ENCODE measurements around the gene AHNAK. TPM values are rescaled to one million over a fixed set of nuclear protein-coding genes. Genes with fewer than 3 reads are reported as not detected.

The AHNAK gene
- total RNA-seq, 3 donors from 2014 or later (not counting 1 experiment from before 2014, with no cell fraction given): 623 to 740 (median 677) TPM

DNA sequence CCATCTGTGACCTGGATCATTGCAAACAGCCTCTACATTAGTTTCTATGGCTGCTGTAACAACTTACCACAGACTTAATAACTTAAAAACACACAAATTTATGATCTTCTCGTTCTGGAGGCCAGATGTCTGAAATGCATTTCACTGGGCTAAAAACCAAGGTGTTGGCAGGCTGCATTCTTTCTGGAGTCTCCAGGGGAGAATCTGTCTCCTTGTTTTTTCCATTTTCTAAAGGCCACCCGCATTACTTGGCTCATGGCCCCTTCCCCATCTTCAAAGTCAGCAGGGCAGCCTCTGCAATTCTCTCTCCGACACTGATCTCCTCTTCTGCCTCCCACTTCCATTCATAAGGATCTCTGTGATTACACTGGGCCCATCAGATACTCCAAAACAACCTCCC is 116.2 kb downstream of the AHNAK start:
- Mint-ChIP-seq H3K4me3 (peak overlapping the region; percentile 17), H3K9me3 (no peaks in the 10 kb centered on the region), H3K36me3 (no peaks in the 10 kb centered on the region), H3K27me3 (ENCODE audit: low read depth in 2 of 2) (no peaks in the 10 kb centered on the region), H3K27ac (peak overlapping the region in 1 of 2 donors; percentile 50), H3K4me1 (peaks cover 59 to 62% of the 10 kb centered on the region in 2 donors)
- H3K4me1 ChIP-seq (ENCODE audit: control insufficient read depth, insufficient read depth, low read length): peaks cover 19% of the 10 kb centered on the region
- H3K4me3 ChIP-seq (ENCODE audit: low read length): no peak overlapping the region
- no peak overlapping the region for H3K27ac ChIP-seq (ENCODE audit: low read length)
- WGBS (ENCODE audit: insufficient coverage): 92% methylated on average over 3 of the region's 3 CpGs
- no peaks in the 10 kb centered on the region for H3K27me3 ChIP-seq (ENCODE audit: control insufficient read depth, insufficient read depth, low read length)
- H3K36me3 ChIP-seq (ENCODE audit: control insufficient read depth, insufficient read depth, low read length): no peaks in the 10 kb centered on the region
- no peaks in the 10 kb centered on the region for H3K9me3 ChIP-seq (ENCODE audit: control insufficient read depth, insufficient read depth, low read length)
- DNase-seq: no peak
- TF ChIP-seq, protein P1, sequence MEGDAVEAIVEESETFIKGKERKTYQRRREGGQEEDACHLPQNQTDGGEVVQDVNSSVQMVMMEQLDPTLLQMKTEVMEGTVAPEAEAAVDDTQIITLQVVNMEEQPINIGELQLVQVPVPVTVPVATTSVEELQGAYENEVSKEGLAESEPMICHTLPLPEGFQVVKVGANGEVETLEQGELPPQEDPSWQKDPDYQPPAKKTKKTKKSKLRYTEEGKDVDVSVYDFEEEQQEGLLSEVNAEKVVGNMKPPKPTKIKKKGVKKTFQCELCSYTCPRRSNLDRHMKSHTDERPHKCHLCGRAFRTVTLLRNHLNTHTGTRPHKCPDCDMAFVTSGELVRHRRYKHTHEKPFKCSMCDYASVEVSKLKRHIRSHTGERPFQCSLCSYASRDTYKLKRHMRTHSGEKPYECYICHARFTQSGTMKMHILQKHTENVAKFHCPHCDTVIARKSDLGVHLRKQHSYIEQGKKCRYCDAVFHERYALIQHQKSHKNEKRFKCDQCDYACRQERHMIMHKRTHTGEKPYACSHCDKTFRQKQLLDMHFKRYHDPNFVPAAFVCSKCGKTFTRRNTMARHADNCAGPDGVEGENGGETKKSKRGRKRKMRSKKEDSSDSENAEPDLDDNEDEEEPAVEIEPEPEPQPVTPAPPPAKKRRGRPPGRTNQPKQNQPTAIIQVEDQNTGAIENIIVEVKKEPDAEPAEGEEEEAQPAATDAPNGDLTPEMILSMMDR (IDR thresholded peaks at IDR 0.05): no peak
- intact Hi-C loops (cut with micrococcal nuclease): no loop called here
- ATAC-seq: no peak

DNA sequence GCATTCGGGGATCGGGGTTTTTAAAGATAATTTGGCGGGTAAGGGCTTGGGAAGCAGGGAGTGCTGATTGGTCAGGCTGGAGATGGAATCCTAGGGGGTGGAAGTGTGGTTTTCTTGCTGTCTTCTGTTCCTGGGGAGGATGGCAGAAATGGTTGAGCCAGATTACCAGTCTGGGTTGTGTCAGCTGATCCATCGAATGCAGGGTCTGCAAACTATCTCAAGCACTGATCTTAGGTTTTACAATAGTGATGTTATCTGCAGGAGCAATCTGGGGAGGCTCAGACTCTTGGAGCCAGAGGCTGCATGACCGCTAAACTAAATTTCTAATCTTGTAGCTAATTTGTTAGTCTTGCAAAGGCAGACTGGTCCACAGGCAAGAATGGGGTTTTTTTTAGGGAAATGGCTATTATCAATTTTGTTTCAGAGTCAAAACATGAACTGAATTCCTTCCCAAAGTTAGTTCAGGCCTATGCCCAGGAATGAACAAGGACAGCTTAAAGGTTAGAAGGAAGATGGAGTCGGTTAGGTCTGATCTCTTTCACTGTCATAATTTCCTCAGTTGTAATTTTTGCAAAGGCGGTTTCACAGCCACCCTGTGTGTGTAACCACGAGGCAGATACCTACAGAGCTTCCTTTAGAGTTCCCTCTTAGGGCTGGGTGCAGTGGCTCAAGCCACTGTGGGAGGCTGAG is 117.6 kb downstream of the AHNAK start:
- H3K27me3 Mint-ChIP-seq (ENCODE audit: low read depth in 2 of 2): no peaks in the 10 kb centered on the region
- no peaks in the 10 kb centered on the region for H3K36me3 Mint-ChIP-seq
- peak overlapping the region; percentile 83 to 89 for H3K27ac Mint-ChIP-seq
- TF ChIP-seq, protein P1 (IDR thresholded peaks at IDR 0.05): no peak
- H3K27ac ChIP-seq (ENCODE audit: low read length): no peak overlapping the region
- intact Hi-C loops (cut with micrococcal nuclease): loop anchor here (5.0 kb wide), 2 partner anchors 113 to 248 kb away; partner anchors contain the start of gene UBXN1
- no peak overlapping the region for H3K4me3 ChIP-seq (ENCODE audit: low read length)
- H3K9me3 ChIP-seq (ENCODE audit: control insufficient read depth, insufficient read depth, low read length): no peaks in the 10 kb centered on the region
- WGBS (ENCODE audit: insufficient coverage): 74% methylated on average over 8 of the region's 8 CpGs
- H3K36me3 ChIP-seq (ENCODE audit: control insufficient read depth, insufficient read depth, low read length): no peaks in the 10 kb centered on the region
- DNase-seq (no peak), ATAC-seq (no peak)
- peaks cover 22% of the 10 kb centered on the region for H3K4me1 ChIP-seq (ENCODE audit: control insufficient read depth, insufficient read depth, low read length)
- H3K9me3 Mint-ChIP-seq: no peaks in the 10 kb centered on the region
- no peaks in the 10 kb centered on the region for H3K27me3 ChIP-seq (ENCODE audit: control insufficient read depth, insufficient read depth, low read length)
- peaks cover 61 to 65% of the 10 kb centered on the region in 2 donors for H3K4me1 Mint-ChIP-seq
- peak overlapping the region; percentile 13 for H3K4me3 Mint-ChIP-seq

DNA sequence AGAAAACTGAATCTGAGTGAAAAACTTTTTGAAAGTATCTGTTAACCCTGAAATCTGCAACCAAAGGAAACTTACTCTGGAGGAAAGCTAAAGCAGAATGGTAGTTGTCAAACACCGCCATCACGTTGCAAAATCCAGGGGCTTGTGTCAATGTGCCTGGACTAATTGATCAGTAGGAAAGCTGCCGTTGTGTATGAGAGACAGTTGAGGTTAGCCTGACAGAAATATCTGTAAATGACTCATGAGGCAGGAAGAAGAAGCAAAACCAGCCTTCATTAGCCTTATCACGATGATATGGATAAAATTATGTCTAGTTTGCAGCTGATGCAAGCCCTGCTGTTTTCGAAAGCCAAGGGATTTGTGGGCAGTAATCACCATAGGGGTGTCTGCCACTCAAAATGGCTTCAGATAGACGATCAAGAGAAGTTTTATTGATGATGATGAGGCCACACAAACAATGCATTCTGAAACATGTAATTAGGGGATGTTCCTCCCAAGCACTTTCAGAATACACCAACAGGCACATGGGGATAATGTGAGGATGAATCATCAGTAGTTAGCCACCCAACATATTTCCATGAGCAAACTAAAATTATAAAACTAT is 118.9 kb downstream of the AHNAK start:
- peak in 2 of 3 donors; percentile 34 to 43 for ATAC-seq
- no peak for DNase-seq

More for the DNA sequence above, 118.9 kb downstream of the AHNAK start:
- WGBS (ENCODE audit: insufficient coverage): 49% methylated on average over 6 of the region's 6 CpGs
- peak overlapping the region; percentile 48 for H3K27ac ChIP-seq (ENCODE audit: low read length)
- Mint-ChIP-seq H3K27ac (peak overlapping the region; percentile 83 to 89), H3K4me3 (peak overlapping the region; percentile 40), H3K9me3 (no peaks in the 10 kb centered on the region), H3K36me3 (no peaks in the 10 kb centered on the region), H3K4me1 (peaks cover 56 to 64% of the 10 kb centered on the region in 2 donors), H3K27me3 (ENCODE audit: low read depth in 2 of 2) (no peaks in the 10 kb centered on the region)
- intact Hi-C loops (cut with micrococcal nuclease): loop anchor here (5.0 kb wide), 2 partner anchors 115 to 250 kb away; partner anchors contain the start of gene UBXN1
- peaks cover 19% of the 10 kb centered on the region for H3K4me1 ChIP-seq (ENCODE audit: control insufficient read depth, insufficient read depth, low read length)
- no peaks in the 10 kb centered on the region for H3K36me3 ChIP-seq (ENCODE audit: control insufficient read depth, insufficient read depth, low read length)
- TF ChIP-seq, protein P1 (IDR thresholded peaks at IDR 0.05): no peak
- no peaks in the 10 kb centered on the region for H3K27me3 ChIP-seq (ENCODE audit: control insufficient read depth, insufficient read depth, low read length)
- H3K4me3 ChIP-seq (ENCODE audit: low read length): no peak overlapping the region
- H3K9me3 ChIP-seq (ENCODE audit: control insufficient read depth, insufficient read depth, low read length): no peaks in the 10 kb centered on the region
